Measurements from ENCODE around the gene VPS37B. TPM values are rescaled to one million over a fixed set of nuclear protein-coding genes. Genes with fewer than 3 reads are reported as not detected.

Gene VPS37B
- total and polyA plus RNA-seq, 2 of the 8 experiments (the other 6 are each of a cell fraction or from before 2014, with no cell fraction given): 11.9 to 15.7 TPM

DNA sequence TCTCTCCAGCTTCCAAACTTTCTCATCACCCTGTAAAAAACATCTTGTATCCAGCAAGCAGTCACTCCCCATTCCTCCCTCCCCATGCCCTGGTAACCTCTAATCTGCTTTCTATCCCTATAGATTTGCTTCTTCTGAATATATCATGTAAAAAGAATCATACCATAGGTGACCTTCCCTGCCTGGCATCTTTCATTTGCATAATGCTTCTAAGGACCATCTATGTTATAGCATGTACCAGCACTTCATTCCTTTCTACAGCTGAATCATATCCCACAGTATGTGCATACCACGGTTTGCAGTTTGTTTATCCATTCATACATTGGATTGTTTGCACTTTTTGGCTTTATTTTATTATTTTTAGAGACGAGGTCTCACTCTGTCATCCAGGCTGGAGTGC lies 22.9 kb upstream of the VPS37B start:
- Histone ChIP-seq H3K79me1 (ENCODE audit: low read depth, low read length) (no peaks in the 10 kb centered on the region), H3K4ac (replicated peaks; ENCODE audit: insufficient read length, low read depth, low read length) (no peak overlapping the region), H4K5ac (ENCODE audit: insufficient read length, low read depth, low read length) (no peak overlapping the region), H3K9me3 (ENCODE audit: insufficient read depth in 2 of 2, low read depth in 1 of 2, low read length in 1 of 2) (no peaks in the 10 kb centered on the region), H2AK5ac (ENCODE audit: low read depth, low read length) (no peak overlapping the region), H3K4me1 (replicated peaks in 1 of 4; ENCODE audit: control insufficient read depth in 3 of 4, insufficient read depth in 4 of 4, low read length in 3 of 4) (no peaks in the 10 kb centered on the region), H2BK12ac (ENCODE audit: low read depth, low read length) (no peak overlapping the region), H4K91ac (replicated peaks; ENCODE audit: insufficient read length, low read length) (no peak overlapping the region), H3K4me3 (ENCODE audit: extremely low read depth in 1 of 4, insufficient read depth in 2 of 4, low read depth in 3 of 4, low read length in 4 of 4) (no peak overlapping the region), H3K27ac (ENCODE audit: low read depth, low read length) (no peak overlapping the region), H2BK5ac (ENCODE audit: low read depth, low read length) (no peak overlapping the region), H3K18ac (ENCODE audit: extremely low read depth, low read length) (no peak overlapping the region), H4K8ac (ENCODE audit: extremely low read depth, insufficient read depth, low read length) (no peak overlapping the region), H3K79me2 (ENCODE audit: control insufficient read depth in 1 of 2, insufficient read depth in 2 of 2, low read length in 2 of 2) (no peaks in the 10 kb centered on the region), H2AFZ (ENCODE audit: low read length) (no peak overlapping the region), H3K9ac (replicated peaks in 1 of 4; ENCODE audit: extremely low read depth in 1 of 4, low read depth in 3 of 4, low read length in 3 of 4) (no peak overlapping the region), H4K20me1 (replicated peaks in 1 of 2; ENCODE audit: control insufficient read depth in 1 of 2, insufficient read depth in 2 of 2, low read length in 2 of 2) (no peaks in the 10 kb centered on the region), H3K23me2 (ENCODE audit: low read depth, low read length) (no peaks in the 10 kb centered on the region), H3K4me2 (ENCODE audit: insufficient read depth in 1 of 2, low read depth in 2 of 2, low read length in 2 of 2) (no peak overlapping the region), H3K27me3 (replicated peaks in 1 of 4; ENCODE audit: control insufficient read depth in 3 of 4, extremely low read depth in 1 of 4, insufficient read depth in 3 of 4, low read length in 3 of 4) (no peaks in the 10 kb centered on the region), H3K23ac (ENCODE audit: insufficient read length) (no peak overlapping the region), H2BK15ac (ENCODE audit: low read length) (no peak overlapping the region), H2BK20ac (ENCODE audit: low read length) (no peak overlapping the region), H3K14ac (ENCODE audit: insufficient read length) (no peak overlapping the region), H3K36me3 (ENCODE audit: control insufficient read depth in 2 of 4, insufficient read depth in 4 of 4, low read length in 3 of 4) (no peaks in the 10 kb centered on the region; a peak in 1 of 8 replicates), H3K56ac (replicated peaks; ENCODE audit: insufficient read length, low read depth, low read length) (no peak overlapping the region), H2BK120ac (replicated peaks; ENCODE audit: low read depth, low read length) (no peak overlapping the region)
- DNase-seq (ENCODE audit: low read depth in 1 of 2, low spot score in 2 of 2) (no peak), FAIRE-seq (no peak)
- POLR2A ChIA-PET (ENCODE audit: partially characterized antibody): no interaction called here
- 84% methylated on average over 2 of the region's 2 CpGs; no CpG with 5 or more reads in 1 of the 2 experiments for WGBS, 2 experiments (ENCODE audit: extremely low coverage in 1 of 2, insufficient coverage in 1 of 2, insufficient read length in 1 of 2, insufficient replicate concordance in 2 of 2, low coverage in 1 of 2, low lambda C conversion rate in 2 of 2, missing lambda C conversion rate in 1 of 2)
- CTCF ChIA-PET (ENCODE audit: partially characterized antibody): interaction anchor here (1.0 to 1.7 kb wide), 3 partner anchors 30 to 59 kb away, joined by 4 to 6 read pairs (median 4); no protein-coding TSS in a partner anchor
- no peak for TF ChIP-seq TEAD4 (IDR thresholded peaks at IDR 0.05; ENCODE audit: low read depth, low read length)
- TF ChIP-seq GTF2F1 (IDR thresholded peaks at IDR 0.05; ENCODE audit: borderline replicate concordance, low read depth, low read length): no peak
- no peak for TF ChIP-seq FOSL1 (IDR thresholded peaks at IDR 0.05; ENCODE audit: insufficient read depth, low read depth, low read length)
- no peak for TF ChIP-seq TAF7 (optimal IDR thresholded peaks at IDR 0.05; ENCODE audit: borderline replicate concordance, low read depth, low read length)
- TF ChIP-seq SP2 (IDR thresholded peaks at IDR 0.05; ENCODE audit: low read length): no peak

Measured in H1 (cell line).